GM12878 (cell line): ENCODE measurements around the gene DTX4.

Experiments used
- EP300 ChIP-seq, 2 experiments: fragments of 150-350 bp in 1 of 2; IDR thresholded peaks; 2 replicates each; pipeline ENCODE4 v1.6.1; 2011 to 2012; ENCODE audit warnings: low read depth in 2 of 2, low read length in 2 of 2, borderline replicate concordance in 1 of 2, improper control_type of control experiment in 1 of 2, inconsistent platforms in 1 of 2; ENCODE audit not compliant: control insufficient read depth in 1 of 2
- LARP7 ChIP-seq: fragments of 450-650 bp; IDR thresholded peaks from 2 replicates; pipeline ENCODE4 v1.6.1; 2017; ENCODE audit warnings: mild to moderate bottlenecking
- NFIC ChIP-seq: IDR thresholded peaks from 2 replicates; pipeline ENCODE4 v1.6.1; 2012; ENCODE audit warnings: low read depth, mild to moderate bottlenecking, inconsistent platforms, low read length, moderate library complexity
- POU2F2 ChIP-seq: IDR thresholded peaks from 3 replicates; pipeline ENCODE4 v1.6.1; 2011; ENCODE audit warnings: low read depth, mild to moderate bottlenecking, low read length, borderline replicate concordance
- TARDBP ChIP-seq: IDR thresholded peaks from 2 replicates; pipeline ENCODE4 v1.6.1; 2016; ENCODE audit warnings: borderline replicate concordance
- ZNF207 ChIP-seq: fragments of 450-650 bp; IDR thresholded peaks from 2 replicates; pipeline ENCODE4 v1.6.1; 2014; ENCODE audit warnings: antibody characterized with exemption, mild to moderate bottlenecking, borderline replicate concordance

DNA sequence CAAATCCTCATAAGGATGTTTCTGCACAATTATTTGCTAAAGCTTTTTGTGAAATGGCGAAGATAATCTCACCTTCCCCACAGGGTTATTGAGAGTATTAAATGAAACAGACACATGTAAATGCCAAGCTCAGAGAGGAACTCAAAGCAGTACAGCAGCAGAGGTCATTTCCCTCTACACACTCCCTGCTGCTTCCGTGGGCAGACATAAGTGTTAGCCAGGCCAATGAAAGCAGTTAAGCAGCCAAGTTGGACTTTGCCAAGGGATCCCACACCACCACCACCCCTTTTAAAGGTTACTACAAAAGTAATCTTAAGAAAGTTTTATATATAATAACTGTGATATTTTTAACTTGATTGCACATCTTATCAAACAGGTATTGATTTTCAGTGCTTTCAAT is 33.3 kb upstream of the DTX4 start:
- TF ChIP-seq EP300 (IDR thresholded peaks at IDR 0.05; ENCODE audit: borderline replicate concordance in 1 of 2, control insufficient read depth in 1 of 2, low read depth in 2 of 2, low read length in 2 of 2), result no peak
- no peak for TF ChIP-seq POU2F2
- no peak for TF ChIP-seq TARDBP
- no peak for TF ChIP-seq LARP7
- no peak for TF ChIP-seq NFIC
- no peak for TF ChIP-seq ZNF207
